Liver (tissue), 9 donors: ENCODE measurements around the gene WNT3A. TPM values are rescaled to one million over a fixed set of nuclear protein-coding genes. Genes with fewer than 3 reads are reported as not detected.
A peak's percentile ranks its signal among the peaks of the same experiment; 100 is the strongest.

ENCODE experiments used
- DNase-seq: peaks from one replicate; pipeline ENCODE4 v3.0.0-alpha.2; 2017; ENCODE audit warnings: low spot score
- H3K27ac ChIP-seq, 2 donors: one replicate each; pipeline ENCODE4 v1.7.0; 2013; ENCODE audit warnings: inconsistent platforms in 2 of 2, low read length in 2 of 2, control low read depth in 1 of 2, low read depth in 1 of 2, mild to moderate bottlenecking in 1 of 2
- H3K27me3 ChIP-seq, 4 donors: one replicate each; pipeline versions ENCODE4 v1.6.1 to v1.7.0; 2013; ENCODE audit warnings: low read length in 3 of 4, inconsistent platforms in 1 of 4, mild to moderate bottlenecking in 1 of 4, moderate library complexity in 1 of 4; ENCODE audit not compliant: control insufficient read depth in 4 of 4, insufficient read depth in 4 of 4
- H3K36me3 ChIP-seq, 4 donors: one replicate each; pipeline versions ENCODE4 v1.6.1 to v1.7.0; 2013; ENCODE audit warnings: low read length in 3 of 4, mild to moderate bottlenecking in 3 of 4, low read depth in 1 of 4, moderate library complexity in 1 of 4; ENCODE audit not compliant: control insufficient read depth in 4 of 4, insufficient read depth in 3 of 4
- H3K4me1 ChIP-seq, 4 donors: one replicate each; pipeline versions ENCODE4 v1.6.1 to v1.7.0; 2013; ENCODE audit warnings: low read length in 3 of 4, mild to moderate bottlenecking in 3 of 4, moderate library complexity in 1 of 4; ENCODE audit not compliant: control insufficient read depth in 4 of 4, insufficient read depth in 4 of 4
- H3K4me3 ChIP-seq, 3 donors: one replicate each; pipeline versions ENCODE4 v1.6.1 to v1.7.0; 2013; ENCODE audit warnings: low read length in 3 of 3, control low read depth in 1 of 3, low read depth in 1 of 3, mild to moderate bottlenecking in 1 of 3
- H3K9ac ChIP-seq, 2 donors: one replicate each; pipeline ENCODE4 v1.7.0; 2013; ENCODE audit warnings: low read length in 2 of 2, mild to moderate bottlenecking in 2 of 2, moderate library complexity in 2 of 2, control low read depth in 1 of 2, low read depth in 1 of 2
- H3K9me3 ChIP-seq, 4 donors: one replicate each; pipeline versions ENCODE4 v1.6.1 to v1.7.0; 2013; ENCODE audit warnings: low read length in 3 of 4; ENCODE audit not compliant: control insufficient read depth in 4 of 4
- EGR1 ChIP-seq, 2 donors: IDR thresholded peaks; 2 replicates each; pipeline ENCODE4 v1.6.1; 2016 to 2018; ENCODE audit warnings: antibody characterized with exemption in 2 of 2, low read depth in 2 of 2
- FOXA1 ChIP-seq: IDR thresholded peaks from 2 replicates; pipeline ENCODE4 v1.6.1; 2016; ENCODE audit warnings: antibody characterized with exemption
- FOXA2 ChIP-seq: IDR thresholded peaks from 2 replicates; pipeline ENCODE4 v1.6.1; 2016; ENCODE audit warnings: antibody characterized with exemption
- GABPA ChIP-seq, 2 donors: IDR thresholded peaks in 1 of 2; conservative IDR thresholded peaks in 1 of 2; 2 replicates each; pipeline ENCODE4 v1.6.1; 2016; ENCODE audit warnings: antibody characterized with exemption in 2 of 2, mild to moderate bottlenecking in 1 of 2, moderate library complexity in 1 of 2
- HNF4A ChIP-seq, 2 donors: conservative IDR thresholded peaks; 2 replicates each; pipeline ENCODE4 v1.6.1; 2016; ENCODE audit warnings: antibody characterized with exemption in 2 of 2, mild to moderate bottlenecking in 2 of 2
- HNF4G ChIP-seq: IDR thresholded peaks from 2 replicates; pipeline ENCODE4 v1.6.1; 2016; ENCODE audit warnings: antibody characterized with exemption
- JUND ChIP-seq, 2 donors: IDR thresholded peaks; 2 replicates each; pipeline ENCODE4 v1.6.1; 2016; ENCODE audit warnings: antibody characterized with exemption in 2 of 2
- NR2F2 ChIP-seq: IDR thresholded peaks from 2 replicates; pipeline ENCODE4 v1.6.1; 2016; ENCODE audit warnings: antibody characterized with exemption
- RAD21 ChIP-seq, 2 donors: IDR thresholded peaks; 2 replicates each; pipeline ENCODE4 v1.6.1; 2016; ENCODE audit warnings: antibody characterized with exemption in 2 of 2, mild to moderate bottlenecking in 2 of 2
- RXRA ChIP-seq, 2 donors: IDR thresholded peaks; 2 replicates each; pipeline ENCODE4 v1.6.1; 2017 to 2018; ENCODE audit warnings: antibody characterized with exemption in 2 of 2, mild to moderate bottlenecking in 1 of 2
- TAF1 ChIP-seq: conservative IDR thresholded peaks from 2 replicates; pipeline ENCODE4 v1.6.1; 2016; ENCODE audit warnings: antibody characterized with exemption, mild to moderate bottlenecking
- YY1 ChIP-seq: IDR thresholded peaks from 2 replicates; pipeline ENCODE4 v1.6.1; 2016; ENCODE audit warnings: antibody characterized with exemption, mild to moderate bottlenecking
- WGBS: extraction: QIAGEN DNeasy Blood & Tissue Kit; methylation state at CpG from one replicate; pipeline ENCODE4 v1.1.7; 2013; 5-methylcytosine and 5-hydroxymethylcytosine counted together
- polyA plus RNA-seq, 2 donors: library from polyadenylated mRNA; stranded (reverse) in 1 of 2; unstranded in 1 of 2; fragments of 200-250 nt in 1 of 2; fragments of >200 nt in 1 of 2; fragmentation: Nextera tagmentation in 1 of 2; extraction: Ambion mirVana in 1 of 2; gene quantifications; one replicate each; pipeline versions ENCODE4 v1.2.1 to v1.2.3, GENCODE V29; 2013 to 2015
- total RNA-seq, 2 donors: library from RNA; depleted of rRNA; stranded (reverse); fragments of >200 nt; gene quantifications; one replicate each; pipeline ENCODE4 v1.2.3, GENCODE V29; 2014
- TF ChIP-seq, protein P1 (sequence below): IDR thresholded peaks from 2 replicates; pipeline ENCODE4 v1.6.1; 2016; ENCODE audit warnings: antibody characterized with exemption
- TF ChIP-seq, protein P2 (sequence below): IDR thresholded peaks from 2 replicates; pipeline ENCODE4 v1.6.1; 2016; ENCODE audit warnings: antibody characterized with exemption
- TF ChIP-seq, protein P3 (sequence below): IDR thresholded peaks from 2 replicates; pipeline ENCODE4 v1.6.1; 2016; ENCODE audit warnings: antibody characterized with exemption
- TF ChIP-seq, protein P4 (sequence below): fragments of 150-350 bp; IDR thresholded peaks from 2 replicates; pipeline ENCODE4 v1.5.1; 2017; ENCODE audit warnings: improper control_type of control experiment, low read depth, low read length; ENCODE audit not compliant: missing input control
- donor health status: healthy.
- donor health status: healthy.
- donor health status: healthy.
- donor health status: healthy.
- donor health status: healthy.

The WNT3A gene
- total and polyA plus RNA-seq, 4 donors = not detected

DNA sequence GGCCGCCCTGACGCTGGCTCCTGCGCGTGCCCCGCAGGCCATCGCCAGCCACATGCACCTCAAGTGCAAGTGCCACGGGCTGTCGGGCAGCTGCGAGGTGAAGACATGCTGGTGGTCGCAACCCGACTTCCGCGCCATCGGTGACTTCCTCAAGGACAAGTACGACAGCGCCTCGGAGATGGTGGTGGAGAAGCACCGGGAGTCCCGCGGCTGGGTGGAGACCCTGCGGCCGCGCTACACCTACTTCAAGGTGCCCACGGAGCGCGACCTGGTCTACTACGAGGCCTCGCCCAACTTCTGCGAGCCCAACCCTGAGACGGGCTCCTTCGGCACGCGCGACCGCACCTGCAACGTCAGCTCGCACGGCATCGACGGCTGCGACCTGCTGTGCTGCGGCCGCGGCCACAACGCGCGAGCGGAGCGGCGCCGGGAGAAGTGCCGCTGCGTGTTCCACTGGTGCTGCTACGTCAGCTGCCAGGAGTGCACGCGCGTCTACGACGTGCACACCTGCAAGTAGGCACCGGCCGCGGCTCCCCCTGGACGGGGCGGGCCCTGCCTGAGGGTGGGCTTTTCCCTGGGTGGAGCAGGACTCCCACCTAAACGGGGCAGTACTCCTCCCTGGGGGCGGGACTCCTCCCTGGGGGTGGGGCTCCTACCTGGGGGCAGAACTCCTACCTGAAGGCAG, 52.3 kb downstream of the WNT3A start:
- Histone ChIP-seq H3K27ac (no peak overlapping the region), H3K27me3 (peaks cover 0 to 11% (median 6%) of the 10 kb centered on the region in 4 donors), H3K36me3 (no peaks in the 10 kb centered on the region), H3K9ac (no peak overlapping the region), H3K4me3 (peak overlapping the region in 1 of 3 donors; percentile 15), H3K9me3 (peaks cover 0 to 5% (median under 1%) of the 10 kb centered on the region in 4 donors), H3K4me1 (peaks cover 0 to 7% (median 4%) of the 10 kb centered on the region in 4 donors)
- TF ChIP-seq FOXA1 = no peak
- TF ChIP-seq HNF4G = no peak
- no peak for TF ChIP-seq RXRA (IDR thresholded peaks at IDR 0.05)
- no peak for DNase-seq
- 8% methylated on average over 66 of the region's 66 CpGs for WGBS

DNA sequence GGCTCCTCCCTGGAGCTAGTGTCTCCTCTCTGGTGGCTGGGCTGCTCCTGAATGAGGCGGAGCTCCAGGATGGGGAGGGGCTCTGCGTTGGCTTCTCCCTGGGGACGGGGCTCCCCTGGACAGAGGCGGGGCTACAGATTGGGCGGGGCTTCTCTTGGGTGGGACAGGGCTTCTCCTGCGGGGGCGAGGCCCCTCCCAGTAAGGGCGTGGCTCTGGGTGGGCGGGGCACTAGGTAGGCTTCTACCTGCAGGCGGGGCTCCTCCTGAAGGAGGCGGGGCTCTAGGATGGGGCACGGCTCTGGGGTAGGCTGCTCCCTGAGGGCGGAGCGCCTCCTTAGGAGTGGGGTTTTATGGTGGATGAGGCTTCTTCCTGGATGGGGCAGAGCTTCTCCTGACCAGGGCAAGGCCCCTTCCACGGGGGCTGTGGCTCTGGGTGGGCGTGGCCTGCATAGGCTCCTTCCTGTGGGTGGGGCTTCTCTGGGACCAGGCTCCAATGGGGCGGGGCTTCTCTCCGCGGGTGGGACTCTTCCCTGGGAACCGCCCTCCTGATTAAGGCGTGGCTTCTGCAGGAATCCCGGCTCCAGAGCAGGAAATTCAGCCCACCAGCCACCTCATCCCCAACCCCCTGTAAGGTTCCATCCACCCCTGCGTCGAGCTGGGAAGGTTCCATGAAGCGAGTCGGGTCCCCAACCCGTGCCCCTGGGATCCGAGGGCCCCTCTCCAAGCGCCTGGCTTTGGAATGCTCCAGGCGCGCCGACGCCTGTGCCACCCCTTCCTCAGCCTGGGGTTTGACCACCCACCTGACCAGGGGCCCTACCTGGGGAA, 53.0 kb downstream of the WNT3A start:
- peak; percentile 55 for DNase-seq
- peaks cover 0 to 7% (median 4%) of the 10 kb centered on the region in 4 donors for H3K4me1 ChIP-seq
- peaks cover 0 to 11% (median 6%) of the 10 kb centered on the region in 4 donors for H3K27me3 ChIP-seq
- no peaks in the 10 kb centered on the region for H3K36me3 ChIP-seq
- WGBS = 5% methylated on average over 33 of the region's 33 CpGs
- peaks cover 0 to 5% (median under 1%) of the 10 kb centered on the region in 4 donors for H3K9me3 ChIP-seq
- H3K9ac ChIP-seq = no peak overlapping the region
- no peak overlapping the region for H3K27ac ChIP-seq
- TF ChIP-seq EGR1 (IDR thresholded peaks at IDR 0.05; ENCODE audit: low read depth in 2 of 2) = peak; percentile 15 to 35
- TF ChIP-seq FOXA2 = no peak
- TF ChIP-seq, protein P1, sequence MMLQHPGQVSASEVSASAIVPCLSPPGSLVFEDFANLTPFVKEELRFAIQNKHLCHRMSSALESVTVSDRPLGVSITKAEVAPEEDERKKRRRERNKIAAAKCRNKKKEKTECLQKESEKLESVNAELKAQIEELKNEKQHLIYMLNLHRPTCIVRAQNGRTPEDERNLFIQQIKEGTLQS = no peak
- TF ChIP-seq, protein P2, sequence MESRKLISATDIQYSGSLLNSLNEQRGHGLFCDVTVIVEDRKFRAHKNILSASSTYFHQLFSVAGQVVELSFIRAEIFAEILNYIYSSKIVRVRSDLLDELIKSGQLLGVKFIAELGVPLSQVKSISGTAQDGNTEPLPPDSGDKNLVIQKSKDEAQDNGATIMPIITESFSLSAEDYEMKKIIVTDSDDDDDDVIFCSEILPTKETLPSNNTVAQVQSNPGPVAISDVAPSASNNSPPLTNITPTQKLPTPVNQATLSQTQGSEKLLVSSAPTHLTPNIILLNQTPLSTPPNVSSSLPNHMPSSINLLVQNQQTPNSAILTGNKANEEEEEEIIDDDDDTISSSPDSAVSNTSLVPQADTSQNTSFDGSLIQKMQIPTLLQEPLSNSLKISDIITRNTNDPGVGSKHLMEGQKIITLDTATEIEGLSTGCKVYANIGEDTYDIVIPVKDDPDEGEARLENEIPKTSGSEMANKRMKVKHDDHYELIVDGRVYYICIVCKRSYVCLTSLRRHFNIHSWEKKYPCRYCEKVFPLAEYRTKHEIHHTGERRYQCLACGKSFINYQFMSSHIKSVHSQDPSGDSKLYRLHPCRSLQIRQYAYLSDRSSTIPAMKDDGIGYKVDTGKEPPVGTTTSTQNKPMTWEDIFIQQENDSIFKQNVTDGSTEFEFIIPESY = no peak
- peak overlapping the region in 1 of 3 donors; percentile 15 for H3K4me3 ChIP-seq

DNA sequence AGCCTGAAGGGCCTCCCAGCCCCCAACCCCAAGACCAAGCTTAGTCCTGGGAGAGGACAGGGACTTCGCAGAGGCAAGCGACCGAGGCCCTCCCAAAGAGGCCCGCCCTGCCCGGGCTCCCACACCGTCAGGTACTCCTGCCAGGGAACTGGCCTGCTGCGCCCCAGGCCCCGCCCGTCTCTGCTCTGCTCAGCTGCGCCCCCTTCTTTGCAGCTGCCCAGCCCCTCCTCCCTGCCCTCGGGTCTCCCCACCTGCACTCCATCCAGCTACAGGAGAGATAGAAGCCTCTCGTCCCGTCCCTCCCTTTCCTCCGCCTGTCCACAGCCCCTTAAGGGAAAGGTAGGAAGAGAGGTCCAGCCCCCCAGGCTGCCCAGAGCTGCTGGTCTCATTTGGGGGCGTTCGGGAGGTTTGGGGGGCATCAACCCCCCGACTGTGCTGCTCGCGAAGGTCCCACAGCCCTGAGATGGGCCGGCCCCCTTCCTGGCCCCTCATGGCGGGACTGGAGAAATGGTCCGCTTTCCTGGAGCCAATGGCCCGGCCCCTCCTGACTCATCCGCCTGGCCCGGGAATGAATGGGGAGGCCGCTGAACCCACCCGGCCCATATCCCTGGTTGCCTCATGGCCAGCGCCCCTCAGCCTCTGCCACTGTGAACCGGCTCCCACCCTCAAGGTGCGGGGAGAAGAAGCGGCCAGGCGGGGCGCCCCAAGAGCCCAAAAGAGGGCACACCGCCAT, 53.8 kb downstream of the WNT3A start:
- Histone ChIP-seq H3K9ac (no peak overlapping the region), H3K4me3 (peak overlapping the region in 1 of 3 donors; percentile 15), H3K27me3 (peaks cover 2 to 13% (median 6%) of the 10 kb centered on the region in 4 donors), H3K4me1 (peaks cover 0 to 7% (median 4%) of the 10 kb centered on the region in 4 donors), H3K36me3 (no peaks in the 10 kb centered on the region), H3K9me3 (peaks cover 0 to 5% (median under 1%) of the 10 kb centered on the region in 4 donors), H3K27ac (no peak overlapping the region)
- WGBS = 15% methylated on average over 34 of the region's 34 CpGs
- TF ChIP-seq RAD21 (IDR thresholded peaks at IDR 0.05) (no peak), FOXA2 (no peak), GABPA (IDR thresholded peaks at IDR 0.05 in 1 of 2, conservative IDR thresholded peaks at IDR 0.05 in 1 of 2) (no peak), NR2F2 (no peak), TAF1 (no peak), HNF4A (conservative IDR thresholded peaks at IDR 0.05) (no peak), FOXA1 (no peak), YY1 (no peak), HNF4G (no peak), JUND (IDR thresholded peaks at IDR 0.05) (no peak)
- TF ChIP-seq, protein P3, sequence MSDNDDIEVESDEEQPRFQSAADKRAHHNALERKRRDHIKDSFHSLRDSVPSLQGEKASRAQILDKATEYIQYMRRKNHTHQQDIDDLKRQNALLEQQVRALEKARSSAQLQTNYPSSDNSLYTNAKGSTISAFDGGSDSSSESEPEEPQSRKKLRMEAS = no peak
- TF ChIP-seq, protein P4, sequence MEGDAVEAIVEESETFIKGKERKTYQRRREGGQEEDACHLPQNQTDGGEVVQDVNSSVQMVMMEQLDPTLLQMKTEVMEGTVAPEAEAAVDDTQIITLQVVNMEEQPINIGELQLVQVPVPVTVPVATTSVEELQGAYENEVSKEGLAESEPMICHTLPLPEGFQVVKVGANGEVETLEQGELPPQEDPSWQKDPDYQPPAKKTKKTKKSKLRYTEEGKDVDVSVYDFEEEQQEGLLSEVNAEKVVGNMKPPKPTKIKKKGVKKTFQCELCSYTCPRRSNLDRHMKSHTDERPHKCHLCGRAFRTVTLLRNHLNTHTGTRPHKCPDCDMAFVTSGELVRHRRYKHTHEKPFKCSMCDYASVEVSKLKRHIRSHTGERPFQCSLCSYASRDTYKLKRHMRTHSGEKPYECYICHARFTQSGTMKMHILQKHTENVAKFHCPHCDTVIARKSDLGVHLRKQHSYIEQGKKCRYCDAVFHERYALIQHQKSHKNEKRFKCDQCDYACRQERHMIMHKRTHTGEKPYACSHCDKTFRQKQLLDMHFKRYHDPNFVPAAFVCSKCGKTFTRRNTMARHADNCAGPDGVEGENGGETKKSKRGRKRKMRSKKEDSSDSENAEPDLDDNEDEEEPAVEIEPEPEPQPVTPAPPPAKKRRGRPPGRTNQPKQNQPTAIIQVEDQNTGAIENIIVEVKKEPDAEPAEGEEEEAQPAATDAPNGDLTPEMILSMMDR = no peak
- no peak for DNase-seq
